Activated T-helper 17 cell treated with anti-CD3 and anti-CD28 coated beads, Interleukin-2, amount 50 U/mL, for 72 hours (primary cell): ENCODE measurements around the gene GATA6. TPM values are rescaled to one million over a fixed set of nuclear protein-coding genes. Genes with fewer than 3 reads are reported as not detected.
"Not testable (repeated sequence)": the region's sequence is repeated elsewhere in the genome, so short reads cannot be mapped to it uniquely, and the experiment has no call there.

Source experiments
- ATAC-seq: fragments of 150-1000 bp; cut with Tn5 transposase; replicated peaks from 2 replicates; pipeline ENCODE4 v1.10.0; 2021; ENCODE audit warnings: mild to moderate bottlenecking, moderate library complexity
- H3K27ac Mint-ChIP-seq: one replicate; pipeline ENCODE4 v1.8.0; 2022; ENCODE audit warnings: mixed read lengths
- H3K27me3 Mint-ChIP-seq: one replicate; pipeline ENCODE4 v1.8.0; 2022; ENCODE audit warnings: mixed read lengths
- H3K36me3 Mint-ChIP-seq: one replicate; pipeline ENCODE4 v1.8.0; 2022; ENCODE audit warnings: low read depth, mild to moderate bottlenecking, mixed read lengths
- H3K4me1 Mint-ChIP-seq: one replicate; pipeline ENCODE4 v1.8.0; 2022; ENCODE audit warnings: mixed read lengths
- H3K4me3 Mint-ChIP-seq: one replicate; pipeline ENCODE4 v1.8.0; 2022; ENCODE audit warnings: mild to moderate bottlenecking, mixed read lengths
- H3K9me3 Mint-ChIP-seq: one replicate; pipeline ENCODE4 v1.8.0; 2022; ENCODE audit warnings: mixed read lengths
- total RNA-seq, 2 donors: library from RNA; stranded (reverse); gene quantifications; one replicate each; pipeline ENCODE4 v1.2.3, GENCODE V29; 2022

GATA6 gene
- total RNA-seq, 2 donors from 2014 or later, result not detected

- not testable (repeated sequence) for H3K27ac Mint-ChIP-seq, H3K36me3 Mint-ChIP-seq, H3K4me1 Mint-ChIP-seq, H3K4me3 Mint-ChIP-seq, H3K27me3 Mint-ChIP-seq, H3K9me3 Mint-ChIP-seq, ATAC-seq
Observed at GRCh38 chr18:22184573-22184972, 15.2 kb downstream of the GATA6 start.

GRCh38 chr18:22185273-22185672 lies 15.9 kb downstream of the GATA6 start:
- no peak overlapping the region for H3K4me3 Mint-ChIP-seq
- no peak for ATAC-seq

GRCh38 chr18:22185771-22186386 lies 16.5 kb downstream of the GATA6 start:
- Mint-ChIP-seq H3K27ac (no peak overlapping the region), H3K9me3 (no peaks in the 10 kb centered on the region), H3K27me3 (peaks cover 14% of the 10 kb centered on the region), H3K4me3 (no peak overlapping the region), H3K4me1 (no peaks in the 10 kb centered on the region), H3K36me3 (no peaks in the 10 kb centered on the region)
- no peak for ATAC-seq

More at GRCh38 chr18:22185273-22185672, 15.9 kb downstream of the GATA6 start:
- no peaks in the 10 kb centered on the region for H3K4me1 Mint-ChIP-seq
- H3K27me3 Mint-ChIP-seq, result peaks cover 10% of the 10 kb centered on the region
- no peaks in the 10 kb centered on the region for H3K36me3 Mint-ChIP-seq
- H3K9me3 Mint-ChIP-seq, result no peaks in the 10 kb centered on the region
- H3K27ac Mint-ChIP-seq, result no peak overlapping the region

GRCh38 chr18:22186484-22186971 lies 17.1 kb downstream of the GATA6 start:
- Mint-ChIP-seq H3K36me3 (no peaks in the 10 kb centered on the region), H3K9me3 (no peaks in the 10 kb centered on the region), H3K4me3 (no peak overlapping the region), H3K4me1 (no peaks in the 10 kb centered on the region), H3K27ac (no peak overlapping the region), H3K27me3 (peaks cover 15% of the 10 kb centered on the region)
- ATAC-seq, result no peak

- H3K27ac Mint-ChIP-seq, result no peak overlapping the region
- no peaks in the 10 kb centered on the region for H3K4me1 Mint-ChIP-seq
- H3K4me3 Mint-ChIP-seq, result no peak overlapping the region
- no peaks in the 10 kb centered on the region for H3K36me3 Mint-ChIP-seq
- no peak for ATAC-seq
- no peaks in the 10 kb centered on the region for H3K9me3 Mint-ChIP-seq
- peaks cover 18% of the 10 kb centered on the region for H3K27me3 Mint-ChIP-seq
Observed at GRCh38 chr18:22188559-22189267, 19.3 kb downstream of the GATA6 start.

GRCh38 chr18:22189449-22190166 lies 20.2 kb downstream of the GATA6 start:
- Mint-ChIP-seq H3K36me3 (no peaks in the 10 kb centered on the region), H3K9me3 (no peaks in the 10 kb centered on the region), H3K4me3 (no peak overlapping the region), H3K4me1 (no peaks in the 10 kb centered on the region), H3K27me3 (peaks cover 18% of the 10 kb centered on the region), H3K27ac (no peak overlapping the region)
- ATAC-seq, result no peak

GRCh38 chr18:22191346-22191695 lies 21.9 kb downstream of the GATA6 start:
- H3K27ac Mint-ChIP-seq, result no peak overlapping the region
- H3K4me1 Mint-ChIP-seq, result no peaks in the 10 kb centered on the region
- ATAC-seq, result no peak
- H3K27me3 Mint-ChIP-seq, result peaks cover 18% of the 10 kb centered on the region
- no peak overlapping the region for H3K4me3 Mint-ChIP-seq
- no peaks in the 10 kb centered on the region for H3K9me3 Mint-ChIP-seq
- H3K36me3 Mint-ChIP-seq, result no peaks in the 10 kb centered on the region

GRCh38 chr18:22191923-22192322 lies 22.5 kb downstream of the GATA6 start:
- H3K4me3 Mint-ChIP-seq, result no peak overlapping the region

GRCh38 chr18:22193466-22193865 lies 24.1 kb downstream of the GATA6 start:
- Mint-ChIP-seq H3K36me3 (no peaks in the 10 kb centered on the region), H3K4me1 (no peaks in the 10 kb centered on the region), H3K27ac (no peak overlapping the region), H3K4me3 (no peak overlapping the region), H3K9me3 (no peaks in the 10 kb centered on the region), H3K27me3 (peaks cover 22% of the 10 kb centered on the region)
- ATAC-seq, result no peak

More at GRCh38 chr18:22191923-22192322, 22.5 kb downstream of the GATA6 start:
- Mint-ChIP-seq H3K27me3 (peaks cover 18% of the 10 kb centered on the region), H3K4me1 (no peaks in the 10 kb centered on the region), H3K27ac (no peak overlapping the region), H3K36me3 (no peaks in the 10 kb centered on the region), H3K9me3 (no peaks in the 10 kb centered on the region)
- no peak for ATAC-seq

- Mint-ChIP-seq H3K27ac (no peak overlapping the region), H3K4me1 (no peaks in the 10 kb centered on the region), H3K27me3 (peaks cover 17% of the 10 kb centered on the region), H3K36me3 (no peaks in the 10 kb centered on the region), H3K4me3 (no peak overlapping the region), H3K9me3 (no peaks in the 10 kb centered on the region)
- ATAC-seq, result no peak
Observed at GRCh38 chr18:22194151-22194598, 24.8 kb downstream of the GATA6 start.

- Mint-ChIP-seq H3K9me3 (no peaks in the 10 kb centered on the region), H3K4me3 (no peak overlapping the region), H3K27me3 (peaks cover 18% of the 10 kb centered on the region), H3K27ac (no peak overlapping the region), H3K36me3 (no peaks in the 10 kb centered on the region), H3K4me1 (no peaks in the 10 kb centered on the region)
- ATAC-seq, result no peak
Observed at GRCh38 chr18:22195052-22195451, 25.7 kb downstream of the GATA6 start.

- H3K9me3 Mint-ChIP-seq, H3K36me3 Mint-ChIP-seq, H3K4me3 Mint-ChIP-seq, H3K27ac Mint-ChIP-seq, ATAC-seq, H3K4me1 Mint-ChIP-seq: not testable (repeated sequence)
- peaks cover 18% of the 10 kb centered on the region for H3K27me3 Mint-ChIP-seq
Observed at GRCh38 chr18:22196943-22197342, 27.6 kb downstream of the GATA6 start.

GRCh38 chr18:22197668-22198067 lies 28.3 kb downstream of the GATA6 start:
- H3K27me3 Mint-ChIP-seq, result peaks cover 15% of the 10 kb centered on the region
- no peaks in the 10 kb centered on the region for H3K4me1 Mint-ChIP-seq
- H3K9me3 Mint-ChIP-seq, result no peaks in the 10 kb centered on the region
- ATAC-seq, result no peak
- no peak overlapping the region for H3K27ac Mint-ChIP-seq
- no peak overlapping the region for H3K4me3 Mint-ChIP-seq
- no peaks in the 10 kb centered on the region for H3K36me3 Mint-ChIP-seq

- Mint-ChIP-seq H3K27me3 (peaks cover 15% of the 10 kb centered on the region), H3K4me1 (no peaks in the 10 kb centered on the region), H3K27ac (no peak overlapping the region), H3K9me3 (no peaks in the 10 kb centered on the region), H3K4me3 (no peak overlapping the region), H3K36me3 (no peaks in the 10 kb centered on the region)
- ATAC-seq, result no peak
Observed at GRCh38 chr18:22198163-22198562, 28.8 kb downstream of the GATA6 start.

- Mint-ChIP-seq H3K36me3 (no peaks in the 10 kb centered on the region), H3K27me3 (peaks cover 15% of the 10 kb centered on the region), H3K4me3 (no peak overlapping the region), H3K27ac (no peak overlapping the region), H3K4me1 (no peaks in the 10 kb centered on the region), H3K9me3 (no peaks in the 10 kb centered on the region)
- ATAC-seq, result no peak
Observed at GRCh38 chr18:22199005-22199404, 29.6 kb downstream of the GATA6 start.
